ENCODE measurements around the gene BCORL1.

BCORL1 gene

DNA sequence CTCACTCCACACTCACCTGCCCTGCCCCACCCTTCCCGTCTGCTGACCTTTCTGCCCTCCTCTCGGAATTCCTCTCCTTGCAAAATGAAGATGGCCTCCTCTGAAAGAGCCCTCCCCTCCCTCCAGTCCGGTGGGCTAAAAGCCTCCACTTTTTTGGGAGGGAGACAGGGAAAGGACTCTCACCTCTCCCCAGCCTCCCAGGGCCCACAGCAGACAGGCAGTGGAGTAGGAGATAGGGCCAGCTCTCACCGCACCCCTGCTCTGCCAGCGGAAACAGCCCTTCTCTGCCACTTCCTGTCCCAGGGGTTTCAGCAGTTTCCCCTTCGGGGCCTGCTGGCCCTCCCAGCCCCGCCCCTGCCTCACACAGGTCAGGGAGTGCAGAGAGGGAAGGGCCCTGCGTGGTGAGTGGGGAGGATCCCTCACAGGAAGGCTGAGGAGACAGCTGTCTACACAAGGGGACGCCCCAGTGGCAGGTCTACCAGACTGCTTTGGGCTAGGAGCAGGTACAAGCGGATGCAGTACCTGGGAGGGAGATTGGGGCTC is 109.6 kb downstream of the BCORL1 start:
- no peak for DNase-seq (ENCODE audit: low spot score)
- FAIRE-seq: no peak

GRCh38 chrX:130093271-130093670 is 110.8 kb downstream of the BCORL1 start:
- FAIRE-seq (no peak), DNase-seq (ENCODE audit: low spot score) (no peak)

DNA sequence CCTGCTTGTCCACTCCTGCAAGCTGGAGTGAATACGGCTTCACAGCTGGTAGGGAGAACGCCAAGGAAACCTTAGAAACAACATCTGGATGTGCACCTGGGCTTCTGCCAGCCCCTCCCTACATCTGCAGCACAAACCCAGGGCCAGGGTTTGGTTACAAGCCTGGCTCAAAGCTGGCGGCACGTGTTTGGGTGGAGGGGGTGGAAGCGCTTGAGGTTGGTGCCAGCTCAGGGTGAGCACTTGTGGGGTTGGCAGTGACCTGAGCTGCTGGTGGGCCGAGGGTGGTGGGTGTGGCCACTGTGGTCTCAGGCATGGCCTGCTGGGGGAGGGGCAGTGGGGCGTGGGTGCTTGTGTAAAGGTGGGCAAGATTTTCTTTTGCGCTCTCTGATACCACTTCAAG is 112.3 kb downstream of the BCORL1 start:
- no peak for FAIRE-seq
- no peak for DNase-seq (ENCODE audit: low spot score)

GRCh38 chrX:130095249-130096030 is 113.0 kb downstream of the BCORL1 start:
- no peak for FAIRE-seq

DNA sequence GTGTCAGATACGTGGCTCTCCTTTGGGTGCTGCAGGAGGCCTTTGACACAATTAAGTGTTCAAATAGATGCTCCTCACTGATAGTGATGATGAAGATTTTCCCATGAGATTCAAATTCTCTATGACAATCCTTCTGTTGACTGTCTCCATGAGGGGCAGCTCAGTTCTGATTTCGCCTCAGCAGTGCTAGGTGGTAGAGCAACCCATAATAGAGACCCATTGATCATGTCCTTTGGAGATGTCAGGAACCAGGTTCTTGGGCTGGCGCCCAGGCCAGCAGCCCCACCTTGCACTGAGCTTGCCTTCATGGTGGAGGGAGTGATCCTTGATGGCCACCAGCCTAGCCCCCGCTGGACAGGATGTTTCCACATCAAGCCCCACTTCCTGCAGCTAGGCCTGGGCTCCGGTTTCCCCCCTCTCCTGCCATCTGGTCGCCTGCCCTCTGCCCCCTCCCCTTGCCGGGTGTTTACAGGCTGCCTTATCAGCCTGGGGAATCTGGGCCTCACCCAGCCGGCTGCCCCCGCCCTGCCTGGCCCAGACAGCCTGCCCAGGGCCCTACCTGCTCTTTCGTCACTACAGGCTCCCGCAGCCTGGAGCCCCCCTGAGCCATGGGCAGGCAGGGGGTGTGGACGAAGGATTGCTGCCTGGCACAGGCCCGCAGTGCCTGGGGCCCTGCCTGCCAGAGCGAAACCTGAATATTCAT is 115.2 kb downstream of the BCORL1 start:
- FAIRE-seq (no peak), DNase-seq (ENCODE audit: low spot score) (no peak)

More at GRCh38 chrX:130095249-130096030, 113.0 kb downstream of the BCORL1 start:
- no peak for DNase-seq (ENCODE audit: low spot score)

DNA sequence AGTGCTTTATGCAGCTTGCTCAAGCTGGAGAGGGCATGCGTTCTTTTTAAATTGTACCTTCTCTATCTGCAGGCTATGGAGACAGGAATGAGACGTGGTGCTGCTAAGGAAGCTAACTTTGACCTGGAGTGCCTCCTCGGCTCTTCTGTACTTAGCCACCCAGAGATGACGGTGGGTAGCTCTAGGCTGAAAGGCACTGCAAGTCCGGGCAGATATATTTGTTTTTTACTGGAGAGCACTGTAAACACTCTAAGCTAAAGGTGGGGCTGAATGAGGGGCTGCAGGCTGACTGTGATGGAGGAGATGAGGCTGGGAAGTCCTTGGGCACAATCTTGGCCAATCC is 115.7 kb downstream of the BCORL1 start:
- FAIRE-seq: no peak
- DNase-seq (ENCODE audit: low spot score): no peak

GRCh38 chrX:130100180-130100579 is 117.7 kb downstream of the BCORL1 start:
- FAIRE-seq: no peak
- no peak for DNase-seq (ENCODE audit: low spot score)

DNA sequence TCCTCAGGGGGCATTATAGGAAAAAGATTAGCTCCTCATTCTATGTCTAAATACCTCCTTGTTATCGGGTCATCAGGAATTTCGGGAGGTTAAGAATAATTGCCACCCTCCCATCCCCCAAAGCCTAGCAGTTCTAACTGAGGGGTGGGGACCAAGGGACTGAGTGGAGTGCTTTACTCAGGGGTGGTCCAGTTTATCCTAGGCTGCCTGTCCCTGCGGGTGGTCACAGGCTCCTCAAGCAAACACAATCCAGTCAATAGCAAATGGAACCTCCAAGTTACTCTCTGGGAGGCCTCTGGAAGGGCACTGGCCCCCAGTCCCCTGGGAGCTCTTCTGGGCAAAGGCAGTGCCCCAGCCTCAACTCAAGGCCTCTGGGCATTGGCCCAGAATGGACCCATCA is 121.2 kb downstream of the BCORL1 start:
- DNase-seq (ENCODE audit: low spot score) (no peak), FAIRE-seq (no peak)

- DNase-seq (ENCODE audit: low spot score) (no peak), FAIRE-seq (no peak)
Measured at GRCh38 chrX:130105244-130105643, 122.8 kb downstream of the BCORL1 start.

GRCh38 chrX:130106071-130106470 is 123.6 kb downstream of the BCORL1 start:
- DNase-seq (ENCODE audit: low spot score) (no peak), FAIRE-seq (no peak)

Measured in urothelium cell line (cell line).